ENCODE data around the gene CCT6A. TPM values are rescaled to one million over a fixed set of nuclear protein-coding genes. Genes with fewer than 3 reads are reported as not detected.

Gene CCT6A
- 100 to 1,000 TPM; 231 to 239 TPM for total RNA-seq

- H3K27ac Mint-ChIP-seq, result peak within 1 kb of the TSS; percentile 94
- H3K27me3 Mint-ChIP-seq, result no peaks in the 10 kb centered on the region
- H3K4me1 Mint-ChIP-seq (ENCODE audit: low read depth), result peaks cover 46% of the 10 kb centered on the region
- peaks cover 44% of the 10 kb centered on the region for H3K36me3 Mint-ChIP-seq (ENCODE audit: low read depth)
- H3K4me3 Mint-ChIP-seq, result peak within 1 kb of the TSS; percentile 94
- DNase-seq (peak; percentile 94), ATAC-seq (peak; percentile 92)
- POLR2A ChIA-PET, result interaction anchor here (0.7 to 1.9 kb wide), 7 partner anchors 9 to 37 kb away, joined by 3 to 18 read pairs (median 7); partner anchors contain the start of gene SUMF2
- no peaks in the 10 kb centered on the region for H3K9me3 Mint-ChIP-seq
- no peak for TF ChIP-seq CTCF (IDR thresholded peaks at IDR 0.05)
- intact Hi-C loops (cut with micrococcal nuclease), result loop anchor here (1.0 to 5.0 kb wide), 2 partner anchors 13 to 56 kb away; partner anchors contain the start of genes CHCHD2 and SUMF2
- CTCF ChIA-PET, result interaction anchor here (0.6 to 1.5 kb wide), 6 partner anchors 10 to 52 kb away, joined by 3 to 7 read pairs (median 4); partner anchors contain the start of gene SUMF2
These were observed at the start of gene CCT6A, which contains the start of gene PSPH for GRCh38 chr7:56051339-56052191. CCT6A (plus strand) TSS chr7:56051765; CDS start chr7:56051849, 84 bp downstream. PSPH (minus strand) TSS chr7:56051444; CDS start chr7:56021212, 30,232 bp downstream.

GRCh38 chr7:56003749-56004148, 47.8 kb upstream of the CCT6A start:
- ChIA-PET CTCF (interaction anchor here (5.8 kb wide), 1 partner anchor 69 kb away, joined by 44 read pairs; no protein-coding TSS in a partner anchor), POLR2A (no interaction called here)
- ATAC-seq, result no peak
- Mint-ChIP-seq H3K4me1 (ENCODE audit: low read depth) (peaks cover 13% of the 10 kb centered on the region), H3K4me3 (no peak overlapping the region), H3K27me3 (no peaks in the 10 kb centered on the region), H3K27ac (no peak overlapping the region), H3K36me3 (ENCODE audit: low read depth) (peaks cover 9% of the 10 kb centered on the region), H3K9me3 (no peaks in the 10 kb centered on the region)
- intact Hi-C loops (cut with micrococcal nuclease), result loop anchor here (2.0 kb wide), 1 partner anchor 71 kb away; no protein-coding TSS in a partner anchor
- no peak for TF ChIP-seq CTCF (IDR thresholded peaks at IDR 0.05)
- DNase-seq, result no peak

GRCh38 chr7:56007167-56007652, 44.4 kb upstream of the CCT6A start:
- no peaks in the 10 kb centered on the region for H3K27me3 Mint-ChIP-seq
- ATAC-seq, result no peak
- POLR2A ChIA-PET, result interaction anchor here (0.6 kb wide), 1 partner anchor 94 kb away, joined by 3 read pairs; no protein-coding TSS in a partner anchor
- no peaks in the 10 kb centered on the region for H3K9me3 Mint-ChIP-seq
- CTCF ChIA-PET, result interaction anchor here (0.6 to 5.8 kb wide), 3 partner anchors 23 to 66 kb away, joined by 3 to 44 read pairs (median 3); no protein-coding TSS in a partner anchor
- DNase-seq, result peak; percentile 7
- H3K4me3 Mint-ChIP-seq, result no peak overlapping the region
- no peak overlapping the region for H3K27ac Mint-ChIP-seq
- peaks cover 12% of the 10 kb centered on the region for H3K36me3 Mint-ChIP-seq (ENCODE audit: low read depth)
- H3K4me1 Mint-ChIP-seq (ENCODE audit: low read depth), result no peaks in the 10 kb centered on the region
- intact Hi-C loops (cut with micrococcal nuclease), result no loop called here
- TF ChIP-seq CTCF (IDR thresholded peaks at IDR 0.05), result no peak

- no peak overlapping the region for H3K27ac Mint-ChIP-seq
These were observed 43.7 kb upstream of the CCT6A start for GRCh38 chr7:56007891-56008290.

More at GRCh38 chr7:56007891-56008290, 43.7 kb upstream of the CCT6A start:
- CTCF ChIA-PET, result interaction anchor here (1.0 to 5.8 kb wide), 2 partner anchors 8 to 65 kb away, joined by 3 to 44 read pairs; no protein-coding TSS in a partner anchor
- Mint-ChIP-seq H3K36me3 (ENCODE audit: low read depth) (peaks cover 12% of the 10 kb centered on the region), H3K27me3 (no peaks in the 10 kb centered on the region), H3K4me3 (no peak overlapping the region), H3K4me1 (ENCODE audit: low read depth) (no peaks in the 10 kb centered on the region), H3K9me3 (no peaks in the 10 kb centered on the region)
- no peak for DNase-seq
- intact Hi-C loops (cut with micrococcal nuclease), result no loop called here
- ATAC-seq, result no peak
- TF ChIP-seq CTCF (IDR thresholded peaks at IDR 0.05), result no peak
- POLR2A ChIA-PET, result interaction anchor here (0.6 to 0.9 kb wide), 2 partner anchors 11 to 12 kb away, joined by 3 read pairs; no protein-coding TSS in a partner anchor
